Spleen (tissue), 7 donors: Measurements from ENCODE around the gene CRACDL.

Experiments
- CTCF ChIP-seq, 11 experiments: fragments of 200-600 bp in 7 of 11; fragments of 450-650 bp in 4 of 11; sonication (generic) in 4 of 11; IDR thresholded peaks in 8 of 11; conservative IDR thresholded peaks in 3 of 11; 1 replicate in 7 of 11; 2 replicates in 4 of 11; pipeline versions ENCODE4 v1.4.0 to v1.8.0; 2016 to 2021; ENCODE audit warnings: antibody characterized with exemption in 11 of 11, inconsistent platforms in 4 of 11, mild to moderate bottlenecking in 1 of 11
- POLR2A ChIP-seq, 3 donors: fragments of 450-650 bp; IDR thresholded peaks; one replicate each; pipeline ENCODE4 v1.5.1; 2017; ENCODE audit warnings: antibody characterized with exemption in 3 of 3, mild to moderate bottlenecking in 1 of 3
- donor health status: DM: no; HTN: no; CAD: no; lungs with moderate emphysema.
- donor health status: DM: no; HTN: no; CAD: no.
- donor health status: DM: no; HTN: no; CAD: no.

GRCh38 chr2:98778151-98778550, 157.9 kb downstream of the CRACDL start:
- TF ChIP-seq POLR2A (IDR thresholded peaks at IDR 0.05) (no peak), CTCF (IDR thresholded peaks at IDR 0.05 in 8 of 11, conservative IDR thresholded peaks at IDR 0.05 in 3 of 11) (no peak)
